Nephron progenitor cell (in vitro differentiated cells): Measurements from ENCODE around the gene COPS4.
"Not testable (repeated sequence)": the region's sequence is repeated elsewhere in the genome, so short reads cannot be mapped to it uniquely, and the experiment has no call there.

Experiments used
- DNase-seq: peaks from one replicate; pipeline ENCODE4 v3.0.0; 2021
- H3K27ac Mint-ChIP-seq: 2 replicates; pipeline ENCODE4 v1.8.0; 2021; ENCODE audit warnings: mild to moderate bottlenecking, moderate library complexity, mixed read lengths
- H3K27me3 Mint-ChIP-seq: 2 replicates; pipeline ENCODE4 v1.8.0; 2021; ENCODE audit warnings: mild to moderate bottlenecking, low read depth, mixed read lengths; ENCODE audit not compliant: poor library complexity
- H3K36me3 Mint-ChIP-seq: 2 replicates; pipeline ENCODE4 v1.8.0; 2021; ENCODE audit warnings: low read depth, mixed read lengths
- H3K4me1 Mint-ChIP-seq: 2 replicates; pipeline ENCODE4 v1.8.0; 2021; ENCODE audit warnings: mixed read lengths
- H3K4me3 Mint-ChIP-seq: 2 replicates; pipeline ENCODE4 v1.8.0; 2021; ENCODE audit warnings: mild to moderate bottlenecking, moderate library complexity, mixed read lengths
- H3K9me3 Mint-ChIP-seq: 2 replicates; pipeline ENCODE4 v1.8.0; 2021; ENCODE audit warnings: mild to moderate bottlenecking, moderate library complexity, mixed read lengths
- TF ChIP-seq, protein P1 (sequence below): fragments of 200-600 bp; sonication (generic); IDR thresholded peaks from 2 replicates; pipeline ENCODE4 v1.5.0; 2021; ENCODE audit warnings: antibody characterized with exemption

The COPS4 gene

DNA sequence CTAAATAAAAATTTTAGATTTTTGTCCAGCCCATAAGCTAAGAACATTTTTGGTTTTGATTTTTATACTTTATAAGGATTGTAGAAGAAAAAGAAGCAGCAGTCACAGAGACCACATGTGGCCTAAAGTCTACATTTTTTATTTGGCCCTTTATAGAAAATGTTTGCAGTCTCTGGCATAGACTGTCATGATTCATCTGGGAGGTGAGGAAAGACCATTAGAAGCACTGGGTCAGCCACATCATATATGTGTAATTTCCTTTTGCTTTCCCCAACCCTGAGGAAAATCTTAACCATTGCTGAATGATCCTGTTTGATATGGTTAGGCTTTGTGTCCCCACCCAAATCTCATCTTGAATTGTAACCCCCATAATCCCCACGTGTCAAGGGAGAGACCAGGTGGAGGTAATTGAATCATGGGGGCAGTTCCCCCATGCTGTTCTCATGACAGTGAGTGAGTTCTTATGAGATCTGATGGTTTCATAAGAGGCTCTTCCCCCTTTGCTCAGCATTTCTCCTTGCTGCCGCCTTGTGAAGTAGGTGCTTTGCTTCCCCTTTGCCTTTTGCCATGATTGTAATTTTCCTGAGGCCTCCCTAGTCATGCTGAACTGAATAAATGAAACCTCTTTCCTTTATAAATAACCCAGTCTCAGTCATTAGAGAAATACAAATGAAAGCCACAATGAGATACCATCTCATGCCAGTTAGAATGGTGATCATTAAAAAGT lies 12.1 kb upstream of the COPS4 start:
- H3K27ac Mint-ChIP-seq = no peak overlapping the region
- H3K36me3 Mint-ChIP-seq = peaks cover 5% of the 10 kb centered on the region
- peaks cover 44% of the 10 kb centered on the region for H3K9me3 Mint-ChIP-seq
- peaks cover 27% of the 10 kb centered on the region for H3K27me3 Mint-ChIP-seq
- TF ChIP-seq, protein P1, sequence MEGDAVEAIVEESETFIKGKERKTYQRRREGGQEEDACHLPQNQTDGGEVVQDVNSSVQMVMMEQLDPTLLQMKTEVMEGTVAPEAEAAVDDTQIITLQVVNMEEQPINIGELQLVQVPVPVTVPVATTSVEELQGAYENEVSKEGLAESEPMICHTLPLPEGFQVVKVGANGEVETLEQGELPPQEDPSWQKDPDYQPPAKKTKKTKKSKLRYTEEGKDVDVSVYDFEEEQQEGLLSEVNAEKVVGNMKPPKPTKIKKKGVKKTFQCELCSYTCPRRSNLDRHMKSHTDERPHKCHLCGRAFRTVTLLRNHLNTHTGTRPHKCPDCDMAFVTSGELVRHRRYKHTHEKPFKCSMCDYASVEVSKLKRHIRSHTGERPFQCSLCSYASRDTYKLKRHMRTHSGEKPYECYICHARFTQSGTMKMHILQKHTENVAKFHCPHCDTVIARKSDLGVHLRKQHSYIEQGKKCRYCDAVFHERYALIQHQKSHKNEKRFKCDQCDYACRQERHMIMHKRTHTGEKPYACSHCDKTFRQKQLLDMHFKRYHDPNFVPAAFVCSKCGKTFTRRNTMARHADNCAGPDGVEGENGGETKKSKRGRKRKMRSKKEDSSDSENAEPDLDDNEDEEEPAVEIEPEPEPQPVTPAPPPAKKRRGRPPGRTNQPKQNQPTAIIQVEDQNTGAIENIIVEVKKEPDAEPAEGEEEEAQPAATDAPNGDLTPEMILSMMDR = no peak
- DNase-seq = no peak
- no peak overlapping the region for H3K4me3 Mint-ChIP-seq
- H3K4me1 Mint-ChIP-seq = no peaks in the 10 kb centered on the region

DNA sequence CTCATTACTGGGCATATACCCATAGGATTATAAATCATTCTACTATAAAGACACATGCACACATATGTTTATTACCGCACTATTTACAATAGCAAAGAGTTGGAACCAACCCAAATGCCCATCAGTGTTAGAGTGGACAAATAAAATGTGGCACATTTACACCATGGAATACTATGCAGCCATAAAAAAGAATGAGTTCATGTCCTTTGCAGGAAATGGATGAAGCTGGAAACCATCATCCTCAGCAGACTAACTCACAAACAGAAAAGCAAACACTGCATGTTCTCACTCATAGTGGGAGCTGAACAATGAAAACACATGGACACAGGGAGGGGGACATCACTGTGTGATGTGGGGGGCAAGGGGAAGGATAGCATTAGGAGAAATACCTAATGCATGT lies 11.4 kb upstream of the COPS4 start:
- H3K9me3 Mint-ChIP-seq = peaks cover 44% of the 10 kb centered on the region
- not testable (repeated sequence) for H3K36me3 Mint-ChIP-seq, H3K4me3 Mint-ChIP-seq, H3K4me1 Mint-ChIP-seq, H3K27ac Mint-ChIP-seq, DNase-seq
- H3K27me3 Mint-ChIP-seq = peaks cover 34% of the 10 kb centered on the region

DNA sequence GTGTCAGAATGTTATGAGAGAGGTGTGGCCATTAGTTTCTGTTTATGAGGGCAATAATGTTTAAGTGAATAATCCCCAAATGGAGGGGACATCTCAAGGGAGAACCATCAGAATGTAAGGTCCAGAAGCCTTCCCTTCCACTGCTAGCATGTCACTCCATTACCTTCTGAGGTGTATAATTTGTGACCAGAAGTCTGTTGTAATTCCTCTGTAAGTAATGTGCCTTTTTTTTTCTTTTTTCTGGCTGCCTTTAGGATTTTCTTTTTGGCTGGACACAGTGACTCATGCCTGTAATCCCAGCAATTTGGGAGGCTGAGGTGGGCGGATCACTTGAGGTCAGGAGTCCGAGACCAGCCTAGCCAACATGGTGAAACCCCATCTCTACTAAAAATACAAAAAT lies 10.8 kb upstream of the COPS4 start:
- Mint-ChIP-seq H3K4me3 (no peak overlapping the region), H3K27me3 (peaks cover 40% of the 10 kb centered on the region), H3K4me1 (no peaks in the 10 kb centered on the region), H3K36me3 (peaks cover 5% of the 10 kb centered on the region), H3K9me3 (peaks cover 44% of the 10 kb centered on the region), H3K27ac (no peak overlapping the region)
- DNase-seq = no peak
- TF ChIP-seq, protein P1 = no peak

DNA sequence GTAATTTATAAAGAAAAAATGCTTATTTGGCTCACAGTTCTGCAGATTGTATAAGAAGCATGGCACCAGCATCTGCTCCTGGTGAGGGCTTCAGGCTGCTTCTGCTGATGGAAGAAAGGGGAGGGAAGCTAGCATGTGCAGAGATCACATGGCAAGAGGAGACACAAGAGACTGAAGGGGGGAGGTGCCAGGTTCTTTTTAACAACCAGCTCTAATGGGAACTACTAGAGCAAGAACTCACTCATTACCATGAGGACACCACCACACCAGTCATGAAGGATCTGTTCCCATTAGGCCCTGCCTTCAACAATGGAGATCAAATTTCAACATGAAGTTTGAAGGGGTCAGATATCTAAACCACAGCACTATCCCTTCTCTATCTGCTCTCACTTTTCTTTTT lies 9.4 kb upstream of the COPS4 start:
- TF ChIP-seq, protein P1 = no peak
- Mint-ChIP-seq H3K4me3 (no peak overlapping the region), H3K27ac (no peak overlapping the region), H3K4me1 (no peaks in the 10 kb centered on the region), H3K36me3 (peaks cover 5% of the 10 kb centered on the region), H3K9me3 (peaks cover 44% of the 10 kb centered on the region), H3K27me3 (peaks cover 54% of the 10 kb centered on the region)
- DNase-seq = no peak

DNA sequence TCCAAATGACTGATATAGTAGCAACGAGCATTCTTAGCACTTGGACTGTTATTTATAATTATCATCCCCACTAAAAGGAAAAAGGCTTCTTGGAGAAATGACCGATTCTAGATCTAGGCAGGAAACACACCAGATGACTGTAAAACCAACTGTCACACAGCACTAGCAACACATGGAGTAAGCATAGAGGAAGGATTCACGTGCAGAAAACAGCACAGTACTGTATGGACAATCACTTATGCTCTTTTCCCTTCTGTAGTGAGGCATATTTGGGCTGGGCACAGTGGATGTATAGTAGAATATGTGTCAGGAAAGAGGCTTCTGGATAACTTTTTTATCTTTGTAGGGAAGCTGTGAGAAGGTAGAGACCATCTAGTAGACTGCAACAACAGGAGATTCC lies 6.0 kb upstream of the COPS4 start:
- TF ChIP-seq, protein P1 = no peak
- H3K4me1 Mint-ChIP-seq = no peaks in the 10 kb centered on the region
- no peak for DNase-seq

DNA sequence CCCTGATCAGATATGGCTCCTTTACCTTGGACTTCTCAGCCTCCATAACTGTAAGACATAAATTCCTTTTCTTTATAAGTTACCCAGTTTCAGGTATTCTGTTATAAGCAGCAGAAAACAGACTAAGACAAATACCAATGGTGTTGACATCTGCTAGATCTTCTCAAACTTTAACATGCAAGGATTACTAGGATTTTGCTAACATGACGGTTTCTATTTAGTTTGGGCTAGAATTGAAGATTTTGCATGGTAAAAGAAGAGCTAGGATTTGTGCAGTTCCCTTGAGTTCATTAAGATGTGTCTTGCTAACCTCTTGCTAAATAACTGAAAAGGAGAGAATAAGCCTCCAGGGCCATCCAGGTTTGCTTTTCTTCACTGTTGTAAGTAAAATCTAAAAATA lies 5.3 kb upstream of the COPS4 start:
- Mint-ChIP-seq H3K36me3 (peaks cover 5% of the 10 kb centered on the region), H3K27me3 (peaks cover 66% of the 10 kb centered on the region), H3K9me3 (peaks cover 23% of the 10 kb centered on the region), H3K4me3 (no peak overlapping the region), H3K27ac (no peak overlapping the region), H3K4me1 (no peaks in the 10 kb centered on the region)
- TF ChIP-seq, protein P1 = no peak
- no peak for DNase-seq

More for the DNA sequence above, 6.0 kb upstream of the COPS4 start:
- Mint-ChIP-seq H3K4me3 (no peak overlapping the region), H3K36me3 (peaks cover 5% of the 10 kb centered on the region), H3K9me3 (peaks cover 30% of the 10 kb centered on the region), H3K27ac (no peak overlapping the region), H3K27me3 (peaks cover 66% of the 10 kb centered on the region)
